ENCODE measurements around the gene WWOX. TPM values are rescaled to one million over a fixed set of nuclear protein-coding genes. Genes with fewer than 3 reads are reported as not detected.

The WWOX gene
- total RNA-seq, 1 experiment from 2014 or later = 35.6 TPM

- no peaks in the 10 kb centered on the region for H3F3A ChIP-seq (ENCODE audit: insufficient read depth, low read depth)
- no peaks in the 10 kb centered on the region for H3K27me3 ChIP-seq (ENCODE audit: insufficient read depth, low read depth)
- H3K79me2 ChIP-seq (ENCODE audit: low read depth) = no peaks in the 10 kb centered on the region
- H3K4me1 ChIP-seq (replicated peaks; ENCODE audit: insufficient read depth) = no peaks in the 10 kb centered on the region
- ChIA-PET CTCF (interaction anchor here (0.7 kb wide), 1 partner anchor 242 kb away, joined by 4 read pairs; no protein-coding TSS in a partner anchor), POLR2A (ENCODE audit: unreplicated experiment) (no interaction called here)
- no peaks in the 10 kb centered on the region for H3K9me2 ChIP-seq (ENCODE audit: insufficient read depth)
- H3K4me2 ChIP-seq = no peak overlapping the region
- H3K4me3 ChIP-seq = no peak overlapping the region
- DNase-seq = no peak
- no peak overlapping the region for H3K27ac ChIP-seq
- H2AFZ ChIP-seq = no peak overlapping the region
- H3K9me3 ChIP-seq (ENCODE audit: insufficient read depth, low read depth) = no peaks in the 10 kb centered on the region
- H4K20me1 ChIP-seq (ENCODE audit: insufficient read depth) = no peaks in the 10 kb centered on the region
- BruUV-seq (replicated peaks) = no TSS peak
- no peaks in the 10 kb centered on the region for H3K36me3 ChIP-seq (ENCODE audit: low read depth)
- TF ChIP-seq EZH2 (IDR thresholded peaks at IDR 0.05; ENCODE audit: low read depth) = no peak
- TF ChIP-seq, protein P1, sequence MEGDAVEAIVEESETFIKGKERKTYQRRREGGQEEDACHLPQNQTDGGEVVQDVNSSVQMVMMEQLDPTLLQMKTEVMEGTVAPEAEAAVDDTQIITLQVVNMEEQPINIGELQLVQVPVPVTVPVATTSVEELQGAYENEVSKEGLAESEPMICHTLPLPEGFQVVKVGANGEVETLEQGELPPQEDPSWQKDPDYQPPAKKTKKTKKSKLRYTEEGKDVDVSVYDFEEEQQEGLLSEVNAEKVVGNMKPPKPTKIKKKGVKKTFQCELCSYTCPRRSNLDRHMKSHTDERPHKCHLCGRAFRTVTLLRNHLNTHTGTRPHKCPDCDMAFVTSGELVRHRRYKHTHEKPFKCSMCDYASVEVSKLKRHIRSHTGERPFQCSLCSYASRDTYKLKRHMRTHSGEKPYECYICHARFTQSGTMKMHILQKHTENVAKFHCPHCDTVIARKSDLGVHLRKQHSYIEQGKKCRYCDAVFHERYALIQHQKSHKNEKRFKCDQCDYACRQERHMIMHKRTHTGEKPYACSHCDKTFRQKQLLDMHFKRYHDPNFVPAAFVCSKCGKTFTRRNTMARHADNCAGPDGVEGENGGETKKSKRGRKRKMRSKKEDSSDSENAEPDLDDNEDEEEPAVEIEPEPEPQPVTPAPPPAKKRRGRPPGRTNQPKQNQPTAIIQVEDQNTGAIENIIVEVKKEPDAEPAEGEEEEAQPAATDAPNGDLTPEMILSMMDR (conservative IDR thresholded peaks at IDR 0.05) = no peak
- intact Hi-C loops (cut with micrococcal nuclease; ENCODE audit: unreplicated experiment) = no loop called here
Observed at GRCh38 chr16:78633551-78633950, 534.1 kb downstream of the WWOX start.

GRCh38 chr16:78635807-78636206 is 536.4 kb downstream of the WWOX start:
- intact Hi-C loops (cut with micrococcal nuclease; ENCODE audit: unreplicated experiment) = no loop called here
- no peak overlapping the region for H2AFZ ChIP-seq
- H3K4me2 ChIP-seq = no peak overlapping the region
- ChIA-PET CTCF (no interaction called here), POLR2A (ENCODE audit: unreplicated experiment) (no interaction called here)
- TF ChIP-seq, protein P1 (conservative IDR thresholded peaks at IDR 0.05) = no peak
- TF ChIP-seq EZH2 (IDR thresholded peaks at IDR 0.05; ENCODE audit: low read depth) = no peak
- no peaks in the 10 kb centered on the region for H3K27me3 ChIP-seq (ENCODE audit: insufficient read depth, low read depth)
- H3K4me3 ChIP-seq = no peak overlapping the region
- no peak for DNase-seq
- no peaks in the 10 kb centered on the region for H4K20me1 ChIP-seq (ENCODE audit: insufficient read depth)
- H3K9me3 ChIP-seq (ENCODE audit: insufficient read depth, low read depth) = no peaks in the 10 kb centered on the region
- no peaks in the 10 kb centered on the region for H3F3A ChIP-seq (ENCODE audit: insufficient read depth, low read depth)
- no peaks in the 10 kb centered on the region for H3K36me3 ChIP-seq (ENCODE audit: low read depth)
- no peaks in the 10 kb centered on the region for H3K79me2 ChIP-seq (ENCODE audit: low read depth)
- H3K9me2 ChIP-seq (ENCODE audit: insufficient read depth) = no peaks in the 10 kb centered on the region
- H3K27ac ChIP-seq = no peak overlapping the region
- no peaks in the 10 kb centered on the region for H3K4me1 ChIP-seq (replicated peaks; ENCODE audit: insufficient read depth)
- no TSS peak for BruUV-seq (replicated peaks)

GRCh38 chr16:78638371-78638770 is 538.9 kb downstream of the WWOX start:
- no peaks in the 10 kb centered on the region for H3K36me3 ChIP-seq (ENCODE audit: low read depth)
- no peaks in the 10 kb centered on the region for H3K4me1 ChIP-seq (replicated peaks; ENCODE audit: insufficient read depth)
- CTCF ChIA-PET = interaction anchor here (0.9 kb wide), 1 partner anchor 370 kb away, joined by 5 read pairs; no protein-coding TSS in a partner anchor

More at GRCh38 chr16:78638371-78638770, 538.9 kb downstream of the WWOX start:
- Histone ChIP-seq H3K27ac (no peak overlapping the region), H3K4me2 (no peak overlapping the region), H3K4me3 (no peak overlapping the region), H3K9me2 (ENCODE audit: insufficient read depth) (no peaks in the 10 kb centered on the region), H3F3A (ENCODE audit: insufficient read depth, low read depth) (no peaks in the 10 kb centered on the region), H3K79me2 (ENCODE audit: low read depth) (no peaks in the 10 kb centered on the region), H2AFZ (no peak overlapping the region), H3K27me3 (ENCODE audit: insufficient read depth, low read depth) (no peaks in the 10 kb centered on the region), H4K20me1 (ENCODE audit: insufficient read depth) (no peaks in the 10 kb centered on the region), H3K9me3 (ENCODE audit: insufficient read depth, low read depth) (no peaks in the 10 kb centered on the region)
- TF ChIP-seq EZH2 (IDR thresholded peaks at IDR 0.05; ENCODE audit: low read depth) = no peak
- TF ChIP-seq, protein P1 (conservative IDR thresholded peaks at IDR 0.05) = no peak
- no TSS peak for BruUV-seq (replicated peaks)
- POLR2A ChIA-PET (ENCODE audit: unreplicated experiment) = no interaction called here
- intact Hi-C loops (cut with micrococcal nuclease; ENCODE audit: unreplicated experiment) = no loop called here
- no peak for DNase-seq

Measured in PC-9 (cell line).